Panc1 (cell line): ENCODE data around the gene RILPL1. TPM values are rescaled to one million over a fixed set of nuclear protein-coding genes. Genes with fewer than 3 reads are reported as not detected.
"Not testable (repeated sequence)": the region's sequence is repeated elsewhere in the genome, so short reads cannot be mapped to it uniquely, and the experiment has no call there.

Experiments used
- ATAC-seq: fragments of 200-7000 bp; cut with Tn5 transposase; 2 replicates; pipeline ENCODE4 v1.9.1; 2020; ENCODE audit warnings: mild to moderate bottlenecking, moderate library complexity
- BruUV-seq: library from RNA; stranded (reverse); fragments of 400-500 nt; replicated peaks from 2 replicates; lab custom pipeline; 2021; lab: Mats Ljungman, UMichigan
- CTCF ChIA-PET: fragments of 300-600 bp; sonication (Branson Sonifier 250); formaldehyde crosslinking; loops from one replicate; lab custom pipeline; 2022; ENCODE audit warnings: antibody characterized with exemption; lab: Charles Lee
- POLR2A ChIA-PET: fragments of 300-600 bp; sonication (Branson Sonifier 250); formaldehyde crosslinking; loops from one replicate; lab custom pipeline; 2022; ENCODE audit warnings: antibody characterized with exemption; lab: Charles Lee
- DNase-seq: peaks from one replicate; pipeline ENCODE4 v3.0.0-alpha.2; 2010; ENCODE audit warnings: low read depth, low spot score
- H3K27ac ChIP-seq: 2 replicates; pipeline ENCODE4 v1.5.1; 2011; ENCODE audit warnings: mild to moderate bottlenecking, low read length, inconsistent platforms
- H3K27me3 ChIP-seq: fragments of 200-500 bp; sonication (Bioruptor generic); 2 replicates; pipeline ENCODE4 v1.6.0; 2014; ENCODE audit warnings: low read length, inconsistent platforms; ENCODE audit not compliant: control insufficient read depth, insufficient read depth
- H3K36me3 ChIP-seq: fragments of 200-500 bp; sonication (Bioruptor generic); 2 replicates; pipeline ENCODE4 v1.5.1; 2014; ENCODE audit warnings: inconsistent platforms, mild to moderate bottlenecking, low read length, moderate library complexity; ENCODE audit not compliant: control insufficient read depth, insufficient read depth
- H3K4me1 ChIP-seq: 2 replicates; pipeline ENCODE4 v1.5.1; 2011; ENCODE audit warnings: inconsistent platforms, mild to moderate bottlenecking, low read length, moderate library complexity; ENCODE audit not compliant: control insufficient read depth, insufficient read depth
- H3K4me3 ChIP-seq, 2 experiments: 2 replicates each; pipeline ENCODE4 v1.5.1; 2011 to 2012; ENCODE audit warnings: low read depth in 2 of 2, low read length in 2 of 2, mild to moderate bottlenecking in 2 of 2, inconsistent platforms in 1 of 2, moderate library complexity in 1 of 2
- H3K9me3 ChIP-seq: fragments of 200-500 bp; sonication (Bioruptor generic); 2 replicates; pipeline ENCODE4 v1.5.1; 2014; ENCODE audit warnings: low read depth, mild to moderate bottlenecking, inconsistent platforms, low read length, moderate library complexity; ENCODE audit not compliant: control insufficient read depth, insufficient read depth
- CTCF ChIP-seq: fragments of 450-650 bp; IDR thresholded peaks from 2 replicates; pipeline ENCODE4 v1.5.1; 2017; ENCODE audit warnings: mild to moderate bottlenecking
- POLR2AphosphoS5 ChIP-seq: IDR thresholded peaks from 2 replicates; pipeline ENCODE4 v1.6.1; 2012; ENCODE audit warnings: mild to moderate bottlenecking, low read depth, low read length, moderate library complexity
- REST ChIP-seq, 2 experiments: IDR thresholded peaks; 2 replicates each; pipeline ENCODE4 v1.6.1; 2011 to 2012; ENCODE audit warnings: low read depth in 2 of 2, control low read depth in 1 of 2, low read length in 1 of 2, mild to moderate bottlenecking in 1 of 2, moderate library complexity in 1 of 2; ENCODE audit not compliant: insufficient read depth in 1 of 2
- SIN3A ChIP-seq: IDR thresholded peaks from 2 replicates; pipeline ENCODE4 v1.6.1; 2012; ENCODE audit warnings: low read depth, mild to moderate bottlenecking, low read length, moderate library complexity, borderline replicate concordance; ENCODE audit not compliant: insufficient read depth
- TCF7L2 ChIP-seq: IDR thresholded peaks from 2 replicates; pipeline ENCODE4 v1.6.1; 2011; ENCODE audit warnings: mild to moderate bottlenecking, low read depth, low read length, inconsistent platforms
- in situ Hi-C: cut with HindIII; loops from 2 replicates; pipeline ENCODE4 v1.10.0; 2016; ENCODE audit warnings: low sequenced_read_pairs, low pct_unique_long_range_greater_than_20kb
- intact Hi-C: fragments of 100-400 bp; cut with micrococcal nuclease; formaldehyde crosslinking; loops from one replicate; pipeline ENCODE4 v1.10.0; 2022; ENCODE audit not compliant: unreplicated experiment
- total RNA-seq: library from RNA; stranded (reverse); gene quantifications from one replicate; pipeline ENCODE4 v1.2.1, GENCODE V29; 2021; ENCODE audit not compliant: unreplicated experiment

RILPL1 gene
- total RNA-seq, 1 experiment from 2014 or later: 16.2 TPM

GRCh38 chr12:123554843-123555242, 21.3 kb upstream of the RILPL1 start:
- in situ Hi-C loops, H3K4me3 ChIP-seq, H3K36me3 ChIP-seq, BruUV-seq, DNase-seq, H3K9me3 ChIP-seq, H3K27me3 ChIP-seq, H3K4me1 ChIP-seq, intact Hi-C loops, POLR2A ChIA-PET, CTCF ChIA-PET, ATAC-seq, H3K27ac ChIP-seq: not testable (repeated sequence)

GRCh38 chr12:123554136-123554535, 20.6 kb upstream of the RILPL1 start:
- CTCF ChIA-PET, H3K4me3 ChIP-seq, in situ Hi-C loops, ATAC-seq, H3K27me3 ChIP-seq, H3K9me3 ChIP-seq, H3K27ac ChIP-seq, H3K36me3 ChIP-seq, intact Hi-C loops, DNase-seq, BruUV-seq, H3K4me1 ChIP-seq, POLR2A ChIA-PET: not testable (repeated sequence)

- CTCF ChIA-PET: no interaction called here
- no peak for ATAC-seq
- no peak overlapping the region for H3K27ac ChIP-seq
- no peaks in the 10 kb centered on the region for H3K36me3 ChIP-seq
- no peak overlapping the region for H3K4me3 ChIP-seq
- H3K4me1 ChIP-seq: no peaks in the 10 kb centered on the region
- TF ChIP-seq TCF7L2: no peak
- no peak for TF ChIP-seq SIN3A
- no peak for TF ChIP-seq REST (IDR thresholded peaks at IDR 0.05; ENCODE audit: insufficient read depth in 1 of 2, low read depth in 2 of 2, low read length in 1 of 2)
- TF ChIP-seq CTCF: no peak
- no peak for TF ChIP-seq POLR2AphosphoS5
- intact Hi-C loops (no loop called here), in situ Hi-C loops (no loop called here)
- no peaks in the 10 kb centered on the region for H3K9me3 ChIP-seq
- no peak for DNase-seq
- BruUV-seq: no TSS peak
- no peaks in the 10 kb centered on the region for H3K27me3 ChIP-seq
- POLR2A ChIA-PET: no interaction called here
Measured at GRCh38 chr12:123550700-123551099, 17.2 kb upstream of the RILPL1 start.
